Endothelial cell of umbilical vein (primary cell): ENCODE measurements around the gene ATP11B.

Experiments used
- GATA2 ChIP-seq: IDR thresholded peaks from 2 replicates; pipeline ENCODE4 v1.7.0; 2011; ENCODE audit warnings: low read depth, mild to moderate bottlenecking, moderate library complexity, mixed read lengths, low read length; ENCODE audit not compliant: insufficient read length, insufficient read depth
- TF ChIP-seq, protein P1 (sequence below), 2 donors: IDR thresholded peaks; 1 replicate in 1 of 2; 2 replicates in 1 of 2; pipeline ENCODE4 v1.5.1; 2011; ENCODE audit warnings: low read length in 2 of 2, mild to moderate bottlenecking in 2 of 2, moderate library complexity in 2 of 2, control low read depth in 1 of 2, inconsistent platforms in 1 of 2, low read depth in 1 of 2; ENCODE audit not compliant: insufficient read depth in 1 of 2; ENCODE audit errors: extremely low read depth in 1 of 2

DNA sequence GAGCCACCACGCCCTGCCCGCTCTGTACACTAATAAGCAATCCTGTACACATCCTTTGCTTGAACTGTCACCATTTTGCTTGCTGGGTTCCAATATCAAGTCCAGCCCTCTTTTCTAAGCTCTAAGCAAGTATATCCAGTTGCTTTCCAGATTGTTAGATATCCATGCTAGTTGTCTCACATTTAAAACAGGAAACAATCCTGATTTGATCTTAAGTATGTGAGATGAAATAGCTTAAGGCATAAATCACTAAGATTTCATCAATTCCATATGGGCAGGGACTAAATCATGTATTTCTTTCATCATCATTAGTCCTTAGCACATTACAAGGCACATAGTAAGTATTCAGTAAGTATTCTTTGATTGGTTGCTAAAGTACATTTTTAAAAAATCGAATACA lies 16.2 kb downstream of the ATP11B start:
- TF ChIP-seq, protein P1, sequence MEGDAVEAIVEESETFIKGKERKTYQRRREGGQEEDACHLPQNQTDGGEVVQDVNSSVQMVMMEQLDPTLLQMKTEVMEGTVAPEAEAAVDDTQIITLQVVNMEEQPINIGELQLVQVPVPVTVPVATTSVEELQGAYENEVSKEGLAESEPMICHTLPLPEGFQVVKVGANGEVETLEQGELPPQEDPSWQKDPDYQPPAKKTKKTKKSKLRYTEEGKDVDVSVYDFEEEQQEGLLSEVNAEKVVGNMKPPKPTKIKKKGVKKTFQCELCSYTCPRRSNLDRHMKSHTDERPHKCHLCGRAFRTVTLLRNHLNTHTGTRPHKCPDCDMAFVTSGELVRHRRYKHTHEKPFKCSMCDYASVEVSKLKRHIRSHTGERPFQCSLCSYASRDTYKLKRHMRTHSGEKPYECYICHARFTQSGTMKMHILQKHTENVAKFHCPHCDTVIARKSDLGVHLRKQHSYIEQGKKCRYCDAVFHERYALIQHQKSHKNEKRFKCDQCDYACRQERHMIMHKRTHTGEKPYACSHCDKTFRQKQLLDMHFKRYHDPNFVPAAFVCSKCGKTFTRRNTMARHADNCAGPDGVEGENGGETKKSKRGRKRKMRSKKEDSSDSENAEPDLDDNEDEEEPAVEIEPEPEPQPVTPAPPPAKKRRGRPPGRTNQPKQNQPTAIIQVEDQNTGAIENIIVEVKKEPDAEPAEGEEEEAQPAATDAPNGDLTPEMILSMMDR (IDR thresholded peaks at IDR 0.05; ENCODE audit: extremely low read depth in 1 of 2, insufficient read depth in 1 of 2, low read depth in 1 of 2, low read length in 2 of 2): no peak
- TF ChIP-seq GATA2: no peak
